WERI-Rb-1 (cell line): ENCODE measurements around the gene RBM23.

ENCODE experiments used
- DNase-seq: peaks from one replicate; pipeline ENCODE4 v3.0.0-alpha.2; 2020
- H3K27ac ChIP-seq: fragments of 250-450 bp; sonication (Bioruptor Pico); 2 replicates; pipeline ENCODE4 v1.5.1; 2020; ENCODE audit warnings: mild to moderate bottlenecking, moderate library complexity
- H3K27me3 ChIP-seq: fragments of 250-450 bp; sonication (Bioruptor Pico); 2 replicates; pipeline ENCODE4 v1.5.1; 2021; ENCODE audit warnings: mild to moderate bottlenecking, low read depth, moderate library complexity; ENCODE audit not compliant: insufficient read depth, severe bottlenecking
- H3K36me3 ChIP-seq: fragments of 250-450 bp; sonication (Bioruptor Pico); 2 replicates; pipeline ENCODE4 v1.5.1; 2020; ENCODE audit warnings: mild to moderate bottlenecking, moderate library complexity
- H3K4me3 ChIP-seq: 2 replicates; pipeline ENCODE4 v1.5.1; 2011; ENCODE audit warnings: low read depth, mild to moderate bottlenecking, control low read depth, low read length
- H3K9me3 ChIP-seq: fragments of 250-450 bp; sonication (Bioruptor Pico); 2 replicates; pipeline ENCODE4 v1.5.1; 2021; ENCODE audit warnings: mild to moderate bottlenecking, moderate library complexity; ENCODE audit not compliant: severe bottlenecking
- CTCF ChIP-seq: IDR thresholded peaks from 2 replicates; pipeline ENCODE4 v1.5.1; 2011; ENCODE audit warnings: low read depth, mild to moderate bottlenecking, control low read depth, inconsistent platforms, low read length

The RBM23 gene

GRCh38 chr14:22884076-22884737 lies 34.7 kb downstream of the RBM23 start:
- Histone ChIP-seq H3K36me3 (no peaks in the 10 kb centered on the region), H3K27ac (no peak overlapping the region), H3K4me3 (no peak overlapping the region), H3K9me3 (no peaks in the 10 kb centered on the region), H3K27me3 (no peaks in the 10 kb centered on the region)
- TF ChIP-seq CTCF = no peak
- no peak for DNase-seq

GRCh38 chr14:22883173-22883976 lies 35.6 kb downstream of the RBM23 start, which contains the start of gene REM2:
Gene REM2, plus strand, starts transcription at chr14:22883222. Its CDS starts 66 bp downstream, at chr14:22883288.
- TF ChIP-seq CTCF = no peak
- H3K27me3 ChIP-seq = no peaks in the 10 kb centered on the region
- H3K36me3 ChIP-seq = no peaks in the 10 kb centered on the region
- no peak within 1 kb of the TSS; the same call in 1 of the 2 replicates for H3K4me3 ChIP-seq
- no peaks in the 10 kb centered on the region for H3K9me3 ChIP-seq
- H3K27ac ChIP-seq = peak within 1 kb of the TSS; percentile 2
- DNase-seq = peak; percentile 12

- H3K27me3 ChIP-seq = no peaks in the 10 kb centered on the region
- H3K4me3 ChIP-seq = no peak overlapping the region
- peak overlapping the region; percentile 2 for H3K27ac ChIP-seq
- no peaks in the 10 kb centered on the region for H3K9me3 ChIP-seq
- no peak for TF ChIP-seq CTCF
- DNase-seq = peak; percentile 77
- H3K36me3 ChIP-seq = no peaks in the 10 kb centered on the region
These were observed 36.3 kb downstream of the RBM23 start for GRCh38 chr14:22882529-22883172.

- Histone ChIP-seq H3K36me3 (no peaks in the 10 kb centered on the region), H3K9me3 (no peaks in the 10 kb centered on the region), H3K27me3 (no peaks in the 10 kb centered on the region), H3K4me3 (no peak overlapping the region), H3K27ac (peak overlapping the region; percentile 2; the same call in 1 of the 2 replicates)
- TF ChIP-seq CTCF = no peak
- no peak for DNase-seq
These were observed 36.9 kb downstream of the RBM23 start for GRCh38 chr14:22882064-22882463.

GRCh38 chr14:22878271-22879246 lies 40.4 kb downstream of the RBM23 start:
- H3K9me3 ChIP-seq = no peaks in the 10 kb centered on the region
- H3K4me3 ChIP-seq = no peak overlapping the region
- no peak for TF ChIP-seq CTCF
- H3K27me3 ChIP-seq = no peaks in the 10 kb centered on the region
- no peaks in the 10 kb centered on the region; the same call in 1 of the 2 replicates for H3K36me3 ChIP-seq
- no peak overlapping the region for H3K27ac ChIP-seq
- no peak for DNase-seq
